ENCODE data around the gene ARHGEF26.

ARHGEF26 gene

DNA sequence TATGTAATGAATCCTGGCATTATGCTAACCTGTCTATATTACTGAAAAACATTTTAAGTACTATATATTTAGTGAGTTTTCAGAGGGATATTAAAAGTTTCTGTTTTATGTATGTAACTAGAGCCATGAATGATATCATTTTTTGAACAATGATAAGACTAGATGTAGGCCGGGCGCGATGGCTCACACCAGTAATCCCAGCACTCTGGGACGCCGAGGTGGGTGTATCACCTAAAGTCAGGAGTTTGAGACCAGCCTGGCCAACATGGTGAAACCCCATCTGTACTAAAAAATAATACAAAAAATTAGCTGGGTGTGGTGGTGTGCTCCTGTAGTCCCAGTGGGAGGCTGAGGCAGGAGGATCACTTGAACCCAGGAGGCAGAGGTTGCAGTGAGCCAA is 169.0 kb downstream of the ARHGEF26 start:
- Histone ChIP-seq H3K27ac (replicated peaks) (no peak overlapping the region), H3K27me3 (ENCODE audit: insufficient read depth, poor library complexity, severe bottlenecking) (no peaks in the 10 kb centered on the region), H3K4me3 (replicated peaks; ENCODE audit: insufficient read depth, low read length) (no peak overlapping the region)
- no peak for DNase-seq (ENCODE audit: low read depth in 1 of 2, low spot score in 1 of 2)
- TF ChIP-seq, protein P1, sequence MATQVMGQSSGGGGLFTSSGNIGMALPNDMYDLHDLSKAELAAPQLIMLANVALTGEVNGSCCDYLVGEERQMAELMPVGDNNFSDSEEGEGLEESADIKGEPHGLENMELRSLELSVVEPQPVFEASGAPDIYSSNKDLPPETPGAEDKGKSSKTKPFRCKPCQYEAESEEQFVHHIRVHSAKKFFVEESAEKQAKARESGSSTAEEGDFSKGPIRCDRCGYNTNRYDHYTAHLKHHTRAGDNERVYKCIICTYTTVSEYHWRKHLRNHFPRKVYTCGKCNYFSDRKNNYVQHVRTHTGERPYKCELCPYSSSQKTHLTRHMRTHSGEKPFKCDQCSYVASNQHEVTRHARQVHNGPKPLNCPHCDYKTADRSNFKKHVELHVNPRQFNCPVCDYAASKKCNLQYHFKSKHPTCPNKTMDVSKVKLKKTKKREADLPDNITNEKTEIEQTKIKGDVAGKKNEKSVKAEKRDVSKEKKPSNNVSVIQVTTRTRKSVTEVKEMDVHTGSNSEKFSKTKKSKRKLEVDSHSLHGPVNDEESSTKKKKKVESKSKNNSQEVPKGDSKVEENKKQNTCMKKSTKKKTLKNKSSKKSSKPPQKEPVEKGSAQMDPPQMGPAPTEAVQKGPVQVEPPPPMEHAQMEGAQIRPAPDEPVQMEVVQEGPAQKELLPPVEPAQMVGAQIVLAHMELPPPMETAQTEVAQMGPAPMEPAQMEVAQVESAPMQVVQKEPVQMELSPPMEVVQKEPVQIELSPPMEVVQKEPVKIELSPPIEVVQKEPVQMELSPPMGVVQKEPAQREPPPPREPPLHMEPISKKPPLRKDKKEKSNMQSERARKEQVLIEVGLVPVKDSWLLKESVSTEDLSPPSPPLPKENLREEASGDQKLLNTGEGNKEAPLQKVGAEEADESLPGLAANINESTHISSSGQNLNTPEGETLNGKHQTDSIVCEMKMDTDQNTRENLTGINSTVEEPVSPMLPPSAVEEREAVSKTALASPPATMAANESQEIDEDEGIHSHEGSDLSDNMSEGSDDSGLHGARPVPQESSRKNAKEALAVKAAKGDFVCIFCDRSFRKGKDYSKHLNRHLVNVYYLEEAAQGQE (IDR thresholded peaks at IDR 0.05; ENCODE audit: insufficient replicate concordance, low read depth): no peak
- TF ChIP-seq SPI1 (IDR thresholded peaks at IDR 0.05; ENCODE audit: borderline replicate concordance, low read depth) (no peak), GABPA (IDR thresholded peaks at IDR 0.05; ENCODE audit: low read depth) (no peak), POLR2AphosphoS5 (IDR thresholded peaks at IDR 0.05; ENCODE audit: low read depth) (no peak)
- TF ChIP-seq, protein P2, sequence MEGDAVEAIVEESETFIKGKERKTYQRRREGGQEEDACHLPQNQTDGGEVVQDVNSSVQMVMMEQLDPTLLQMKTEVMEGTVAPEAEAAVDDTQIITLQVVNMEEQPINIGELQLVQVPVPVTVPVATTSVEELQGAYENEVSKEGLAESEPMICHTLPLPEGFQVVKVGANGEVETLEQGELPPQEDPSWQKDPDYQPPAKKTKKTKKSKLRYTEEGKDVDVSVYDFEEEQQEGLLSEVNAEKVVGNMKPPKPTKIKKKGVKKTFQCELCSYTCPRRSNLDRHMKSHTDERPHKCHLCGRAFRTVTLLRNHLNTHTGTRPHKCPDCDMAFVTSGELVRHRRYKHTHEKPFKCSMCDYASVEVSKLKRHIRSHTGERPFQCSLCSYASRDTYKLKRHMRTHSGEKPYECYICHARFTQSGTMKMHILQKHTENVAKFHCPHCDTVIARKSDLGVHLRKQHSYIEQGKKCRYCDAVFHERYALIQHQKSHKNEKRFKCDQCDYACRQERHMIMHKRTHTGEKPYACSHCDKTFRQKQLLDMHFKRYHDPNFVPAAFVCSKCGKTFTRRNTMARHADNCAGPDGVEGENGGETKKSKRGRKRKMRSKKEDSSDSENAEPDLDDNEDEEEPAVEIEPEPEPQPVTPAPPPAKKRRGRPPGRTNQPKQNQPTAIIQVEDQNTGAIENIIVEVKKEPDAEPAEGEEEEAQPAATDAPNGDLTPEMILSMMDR (IDR thresholded peaks at IDR 0.05; ENCODE audit: insufficient read depth, low read length): no peak

DNA sequence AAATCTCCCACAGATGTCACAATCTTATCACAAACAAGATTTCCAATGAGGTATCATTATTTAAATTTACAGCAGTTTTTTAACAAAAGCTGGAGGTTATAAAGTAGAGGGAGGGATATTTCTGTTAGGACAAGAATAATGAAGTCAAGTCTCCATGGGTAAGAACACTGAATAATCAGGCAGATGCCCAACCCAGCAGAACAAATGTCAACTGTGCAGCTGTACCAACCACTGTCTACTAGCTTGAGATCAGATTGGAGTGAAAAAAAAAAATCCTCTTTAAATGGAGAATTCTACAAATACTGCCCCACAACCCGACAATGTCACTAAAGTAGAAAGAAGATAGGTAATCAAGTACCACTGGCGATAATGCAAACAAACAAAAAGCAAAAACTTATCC is 172.8 kb downstream of the ARHGEF26 start:
- no peaks in the 10 kb centered on the region for H3K27me3 ChIP-seq (ENCODE audit: insufficient read depth, poor library complexity, severe bottlenecking)
- H3K4me3 ChIP-seq (replicated peaks; ENCODE audit: insufficient read depth, low read length): no peak overlapping the region
- no peak for DNase-seq (ENCODE audit: low read depth in 1 of 2, low spot score in 1 of 2)
- TF ChIP-seq SPI1 (IDR thresholded peaks at IDR 0.05; ENCODE audit: borderline replicate concordance, low read depth) (no peak), POLR2AphosphoS5 (IDR thresholded peaks at IDR 0.05; ENCODE audit: low read depth) (no peak), GABPA (IDR thresholded peaks at IDR 0.05; ENCODE audit: low read depth) (no peak)
- TF ChIP-seq, protein P1 (IDR thresholded peaks at IDR 0.05; ENCODE audit: insufficient replicate concordance, low read depth): no peak
- TF ChIP-seq, protein P2 (IDR thresholded peaks at IDR 0.05; ENCODE audit: insufficient read depth, low read length): no peak
- H3K27ac ChIP-seq (replicated peaks): no peak overlapping the region

DNA sequence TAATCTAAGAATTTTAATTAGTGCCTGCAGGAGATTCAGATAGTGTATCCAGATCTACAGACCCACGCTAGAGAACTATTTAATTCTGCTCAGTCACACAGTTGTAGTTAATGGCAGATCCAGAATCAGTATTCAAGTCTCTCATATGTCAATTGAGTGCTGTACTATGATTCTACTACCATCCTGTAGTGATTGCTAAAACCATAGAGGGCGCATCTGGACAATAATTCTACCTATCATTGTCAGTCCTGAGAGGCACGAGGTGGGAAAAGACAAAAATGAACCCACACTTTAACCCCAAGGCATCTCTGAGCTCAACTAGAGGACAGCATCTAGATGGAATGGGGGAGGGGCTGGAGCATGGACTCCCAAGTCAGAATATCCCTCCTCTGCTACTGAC is 180.4 kb downstream of the ARHGEF26 start:
- Histone ChIP-seq H3K27ac (replicated peaks) (no peak overlapping the region), H3K4me3 (replicated peaks; ENCODE audit: insufficient read depth, low read length) (no peak overlapping the region), H3K27me3 (ENCODE audit: insufficient read depth, poor library complexity, severe bottlenecking) (no peaks in the 10 kb centered on the region)
- no peak for DNase-seq (ENCODE audit: low read depth in 1 of 2, low spot score in 1 of 2)
- TF ChIP-seq POLR2AphosphoS5 (IDR thresholded peaks at IDR 0.05; ENCODE audit: low read depth) (no peak), GABPA (IDR thresholded peaks at IDR 0.05; ENCODE audit: low read depth) (no peak), SPI1 (IDR thresholded peaks at IDR 0.05; ENCODE audit: borderline replicate concordance, low read depth) (no peak)
- TF ChIP-seq, protein P2 (IDR thresholded peaks at IDR 0.05; ENCODE audit: insufficient read depth, low read length): no peak
- TF ChIP-seq, protein P1 (IDR thresholded peaks at IDR 0.05; ENCODE audit: insufficient replicate concordance, low read depth): no peak

Measured in HL-60 (cell line).